ENCODE measurements around the gene OASL.
"Not testable (repeated sequence)": the region's sequence is repeated elsewhere in the genome, so short reads cannot be mapped to it uniquely, and the experiment has no call there.

DNA sequence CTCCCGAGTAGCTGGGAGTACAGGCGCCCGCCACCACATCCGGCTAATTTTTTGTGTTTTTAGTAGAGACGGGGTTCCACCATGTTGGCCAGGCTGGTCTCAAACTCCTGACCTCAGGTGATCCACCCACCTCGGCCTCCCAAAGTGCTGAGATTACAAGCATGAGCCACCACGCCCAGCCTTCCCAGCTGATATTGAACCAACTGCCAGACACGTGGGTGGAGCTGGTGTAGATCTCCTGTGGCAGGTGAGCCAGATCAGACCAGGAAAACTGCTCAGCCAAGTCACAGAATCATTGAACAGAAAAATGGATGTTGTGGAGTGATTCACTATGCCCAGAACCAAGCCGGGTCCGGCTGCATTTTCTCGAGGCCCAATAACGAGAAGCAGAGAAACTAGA lies 8.4 kb upstream of the OASL start:
- not testable (repeated sequence) for TF ChIP-seq EZH2 (IDR thresholded peaks at IDR 0.05; ENCODE audit: borderline replicate concordance, low read length)
- TF ChIP-seq, protein P1, sequence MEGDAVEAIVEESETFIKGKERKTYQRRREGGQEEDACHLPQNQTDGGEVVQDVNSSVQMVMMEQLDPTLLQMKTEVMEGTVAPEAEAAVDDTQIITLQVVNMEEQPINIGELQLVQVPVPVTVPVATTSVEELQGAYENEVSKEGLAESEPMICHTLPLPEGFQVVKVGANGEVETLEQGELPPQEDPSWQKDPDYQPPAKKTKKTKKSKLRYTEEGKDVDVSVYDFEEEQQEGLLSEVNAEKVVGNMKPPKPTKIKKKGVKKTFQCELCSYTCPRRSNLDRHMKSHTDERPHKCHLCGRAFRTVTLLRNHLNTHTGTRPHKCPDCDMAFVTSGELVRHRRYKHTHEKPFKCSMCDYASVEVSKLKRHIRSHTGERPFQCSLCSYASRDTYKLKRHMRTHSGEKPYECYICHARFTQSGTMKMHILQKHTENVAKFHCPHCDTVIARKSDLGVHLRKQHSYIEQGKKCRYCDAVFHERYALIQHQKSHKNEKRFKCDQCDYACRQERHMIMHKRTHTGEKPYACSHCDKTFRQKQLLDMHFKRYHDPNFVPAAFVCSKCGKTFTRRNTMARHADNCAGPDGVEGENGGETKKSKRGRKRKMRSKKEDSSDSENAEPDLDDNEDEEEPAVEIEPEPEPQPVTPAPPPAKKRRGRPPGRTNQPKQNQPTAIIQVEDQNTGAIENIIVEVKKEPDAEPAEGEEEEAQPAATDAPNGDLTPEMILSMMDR (conservative IDR thresholded peaks at IDR 0.05 in 1 of 2, IDR thresholded peaks at IDR 0.05 in 1 of 2; ENCODE audit: extremely low read depth in 1 of 2, insufficient read depth in 1 of 2, low read depth in 1 of 2, low read length in 2 of 2): not testable (repeated sequence)
